Cardiac muscle cell (in vitro differentiated cells and primary cell): ENCODE results near the gene GJA8. TPM values are rescaled to one million over a fixed set of nuclear protein-coding genes. Genes with fewer than 3 reads are reported as not detected.
"Not testable (repeated sequence)": the region's sequence is repeated elsewhere in the genome, so short reads cannot be mapped to it uniquely, and the experiment has no call there.

ENCODE experiments used
- DNase-seq, 2 donors: peaks; one replicate each; pipeline versions ENCODE4 v3.0.0 to v3.0.0-alpha.2; 2010 to 2017; ENCODE audit warnings: low read depth in 1 of 2, low spot score in 1 of 2
- H3K27ac ChIP-seq: fragments of 200-600 bp; sonication (generic); 2 replicates; pipeline ENCODE4 v1.5.1; 2016
- H3K27me3 ChIP-seq: fragments of 200-600 bp; sonication (generic); 2 replicates; pipeline ENCODE4 v1.6.0; 2016; ENCODE audit warnings: control low read depth
- H3K36me3 ChIP-seq: fragments of 200-600 bp; sonication (generic); 2 replicates; pipeline ENCODE4 v1.5.1; 2016; ENCODE audit warnings: control low read depth
- H3K4me1 ChIP-seq: fragments of 200-600 bp; sonication (generic); 2 replicates; pipeline ENCODE4 v1.8.1; 2017; ENCODE audit warnings: low read depth, mild to moderate bottlenecking, mixed run types
- H3K4me3 ChIP-seq: fragments of 200-600 bp; sonication (generic); 2 replicates; pipeline ENCODE4 v1.5.1; 2016; ENCODE audit warnings: mild to moderate bottlenecking
- H3K9me3 ChIP-seq: fragments of 200-600 bp; sonication (generic); 2 replicates; pipeline ENCODE4 v1.5.1; 2017; ENCODE audit warnings: low read depth, mild to moderate bottlenecking, control low read depth
- polyA plus RNA-seq: library from polyadenylated mRNA; unstranded; fragments of >200 nt; fragmentation: Nextera tagmentation; extraction: Ambion mirVana; gene quantifications from 2 replicates; pipeline ENCODE4 v1.2.1, GENCODE V29; 2016
- total RNA-seq: library from RNA; depleted of rRNA; stranded (reverse); fragments of >200 nt; gene quantifications from 2 replicates; pipeline ENCODE4 v1.2.3, GENCODE V29; 2016

GJA8 gene
- total and polyA plus RNA-seq, 2 experiments from 2014 or later, result not detected

DNA sequence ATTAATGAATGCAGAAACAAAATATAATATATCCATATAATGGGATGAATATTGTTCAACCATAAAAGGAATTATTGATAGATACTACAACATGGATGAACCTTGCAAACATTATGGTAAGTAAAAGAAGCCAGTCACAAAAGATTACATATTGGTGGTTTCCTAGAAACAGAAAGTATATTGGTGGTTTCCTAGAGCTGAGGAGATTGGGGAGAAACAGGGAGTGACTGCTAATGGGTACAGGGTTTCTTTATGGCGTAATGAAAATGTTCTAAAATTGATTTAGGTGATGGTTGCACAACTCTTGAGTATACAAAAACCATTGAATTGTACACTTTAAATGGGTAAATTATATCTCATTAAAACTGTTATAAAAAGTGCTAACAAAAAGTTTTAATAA, 40.0 kb downstream of the GJA8 start:
- DNase-seq, H3K36me3 ChIP-seq, H3K4me3 ChIP-seq, H3K27ac ChIP-seq, H3K4me1 ChIP-seq, H3K9me3 ChIP-seq, H3K27me3 ChIP-seq: not testable (repeated sequence)

GRCh38 chr1:147949517-147949916, 46.9 kb downstream of the GJA8 start:
- DNase-seq, H3K27me3 ChIP-seq: not testable (repeated sequence)

More at GRCh38 chr1:147949517-147949916, 46.9 kb downstream of the GJA8 start:
- not testable (repeated sequence) for H3K4me3 ChIP-seq, H3K4me1 ChIP-seq, H3K9me3 ChIP-seq, H3K36me3 ChIP-seq, H3K27ac ChIP-seq

Other genes with a start within 250 kb of the GJA8 start
- gene ACP6, start 232.3 kb upstream of the GJA8 start, total RNA-seq, result 23.9 and 45.7 TPM in 2 replicates
- gene ACP6, start 232.3 kb upstream of the GJA8 start, polyA plus RNA-seq, result 73.9 and 80.8 TPM in 2 replicates
- gene GJA5, start 142.2 kb upstream of the GJA8 start, total RNA-seq, result 23.9 and 25.8 TPM in 2 replicates
- gene GJA5, start 142.2 kb upstream of the GJA8 start, polyA plus RNA-seq, result 12.3 and 21.5 TPM in 2 replicates
- 8.6 and 9.4 TPM in 2 replicates for gene GPR89B, start 25.6 kb downstream of the GJA8 start, total RNA-seq
- 18.9 and 22.1 TPM in 2 replicates for gene GPR89B, start 25.6 kb downstream of the GJA8 start, polyA plus RNA-seq
- 10.9 and 15.8 TPM in 2 replicates for gene NBPF11, start 249.5 kb downstream of the GJA8 start, total RNA-seq
- gene NBPF11, start 249.5 kb downstream of the GJA8 start, polyA plus RNA-seq, result 9.5 and 11.6 TPM in 2 replicates